Mammary epithelial cell (primary cell): ENCODE results near the gene FOXRED1.

ENCODE experiments used
- CTCF ChIP-seq, 2 donors: IDR thresholded peaks in 1 of 2; conservative IDR thresholded peaks in 1 of 2; 2 replicates each; pipeline ENCODE4 v1.5.1; 2011 to 2012; ENCODE audit warnings: inconsistent platforms in 2 of 2, low read length in 2 of 2, mild to moderate bottlenecking in 2 of 2, control low read depth in 1 of 2, low read depth in 1 of 2; ENCODE audit not compliant: insufficient read depth in 1 of 2; ENCODE audit errors: extremely low read depth in 1 of 2
- EZH2 ChIP-seq: IDR thresholded peaks from 2 replicates; pipeline ENCODE4 v1.6.1; 2012; ENCODE audit warnings: low read length, inconsistent platforms, borderline replicate concordance

GRCh38 chr11:126225295-126225665 is 43.7 kb upstream of the FOXRED1 start:
- TF ChIP-seq CTCF (conservative IDR thresholded peaks at IDR 0.05 in 1 of 2, IDR thresholded peaks at IDR 0.05 in 1 of 2; ENCODE audit: extremely low read depth in 1 of 2, insufficient read depth in 1 of 2, low read depth in 1 of 2, low read length in 2 of 2): no peak
- no peak for TF ChIP-seq EZH2
